Renal cortex interstitium (tissue), 11 donors: ENCODE data around the gene FYB1. TPM values are rescaled to one million over a fixed set of nuclear protein-coding genes. Genes with fewer than 3 reads are reported as not detected.
"Not testable (repeated sequence)": the region's sequence is repeated elsewhere in the genome, so short reads cannot be mapped to it uniquely, and the experiment has no call there.

ENCODE experiments used
- DNase-seq, 11 donors: peaks; one replicate each; pipeline ENCODE4 v3.0.0-alpha.2; 2013; ENCODE audit warnings: low read depth in 9 of 11, low spot score in 4 of 11; ENCODE audit errors: extremely low read depth in 1 of 11
- polyA plus RNA-seq, 3 donors: library from polyadenylated mRNA; unstranded; fragments of 120-200 nt; gene quantifications; one replicate each; pipeline ENCODE4 v1.2.1, GENCODE V29; 2013; ENCODE audit not compliant: insufficient read length in 3 of 3

The FYB1 gene
- polyA plus RNA-seq, 3 donors = 3.9 to 4.4 (median 4.4) TPM

DNA sequence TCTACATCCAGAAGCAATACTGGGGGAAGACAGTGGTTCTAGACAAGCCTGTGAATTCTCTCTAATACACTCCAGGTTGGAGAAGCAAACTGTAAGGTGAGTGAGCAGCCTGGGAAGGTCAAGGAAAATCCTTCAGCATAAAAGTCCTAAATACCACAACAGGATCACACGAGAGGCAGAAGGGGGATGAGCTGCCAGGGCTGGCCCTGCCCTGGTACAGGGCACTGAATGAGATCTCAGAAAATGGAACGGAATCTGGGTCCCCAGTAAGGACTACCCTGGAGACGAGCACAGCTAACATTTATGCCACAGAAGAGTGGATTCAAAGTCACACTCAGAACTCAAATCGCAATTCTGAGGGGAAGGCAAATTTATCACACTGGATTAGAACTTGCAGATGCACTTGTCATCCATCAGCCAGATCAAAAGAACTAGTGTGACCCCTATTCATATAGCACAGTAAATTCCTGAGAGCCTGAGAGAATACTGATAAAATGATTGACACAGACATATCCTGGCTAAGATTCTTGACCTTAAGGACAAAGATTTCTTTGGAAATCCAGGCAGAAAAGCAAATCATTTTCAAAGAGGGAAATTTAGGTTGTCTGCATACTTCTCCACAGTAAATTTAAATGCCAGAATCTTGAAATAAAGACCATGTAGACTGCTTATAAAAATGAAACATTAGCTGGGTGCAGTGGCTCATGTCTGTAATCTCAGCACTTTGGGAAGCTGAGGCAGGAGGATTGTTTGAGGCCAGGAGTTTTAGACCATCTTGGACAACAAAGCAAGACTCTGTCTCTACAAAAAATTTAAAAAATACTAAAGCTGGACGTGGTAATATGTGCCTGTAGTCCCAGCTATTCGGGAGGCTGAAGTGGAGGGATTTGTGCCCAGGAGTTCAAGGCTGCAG, 25.6 kb downstream of the FYB1 start:
- DNase-seq = no peak

DNA sequence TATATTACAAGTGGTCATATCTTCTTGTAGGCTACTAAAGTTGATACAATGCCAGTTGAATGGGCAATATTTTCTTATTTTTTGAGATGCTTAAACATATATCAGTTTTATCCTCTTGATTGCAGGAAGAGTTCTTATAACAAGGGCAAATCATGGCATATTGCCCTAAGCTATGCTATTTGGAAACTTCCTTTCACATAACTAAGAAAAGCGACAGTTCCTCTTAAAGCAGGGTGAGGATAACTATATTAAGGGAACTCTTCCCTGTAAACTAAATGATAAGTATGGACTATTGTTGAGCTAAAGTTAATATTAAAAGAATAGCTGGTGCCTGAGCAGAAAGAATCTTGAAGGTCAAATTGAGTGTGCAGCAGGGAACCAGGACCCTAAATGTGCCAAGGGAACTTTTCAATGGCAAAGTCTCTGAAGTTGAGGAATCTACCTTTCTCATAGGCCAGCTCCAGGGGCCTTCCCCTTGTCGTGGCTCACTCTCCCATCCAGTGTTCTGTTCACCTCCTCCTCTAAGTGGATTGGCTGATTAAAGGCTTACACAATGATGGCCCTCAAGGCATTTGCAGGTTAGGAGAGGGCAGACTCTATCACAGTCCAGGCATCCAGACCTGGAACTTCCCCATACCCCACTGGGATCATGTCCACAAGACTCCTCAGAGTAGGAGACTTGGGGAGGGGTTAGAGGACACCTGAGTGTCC, 26.8 kb downstream of the FYB1 start:
- DNase-seq = no peak

DNA sequence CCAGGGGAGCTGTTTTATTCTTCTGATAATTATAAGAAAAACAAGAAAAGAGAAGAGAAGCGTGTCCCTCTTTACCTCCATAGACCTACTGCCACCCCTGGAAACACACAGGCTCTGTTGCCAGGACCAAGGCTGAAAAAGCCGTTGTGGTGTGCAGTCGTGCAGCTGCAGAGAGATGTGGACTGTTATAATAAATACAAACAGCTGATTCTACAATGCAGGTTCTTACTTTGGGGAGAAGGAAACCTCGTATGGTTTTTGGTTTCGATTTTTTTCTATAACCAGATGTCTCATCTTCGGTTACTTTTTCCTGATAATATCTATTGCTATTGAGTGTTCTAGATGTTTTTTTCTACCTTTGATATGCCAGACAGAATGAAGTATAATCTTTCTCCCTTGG, 28.1 kb downstream of the FYB1 start:
- no peak for DNase-seq

DNA sequence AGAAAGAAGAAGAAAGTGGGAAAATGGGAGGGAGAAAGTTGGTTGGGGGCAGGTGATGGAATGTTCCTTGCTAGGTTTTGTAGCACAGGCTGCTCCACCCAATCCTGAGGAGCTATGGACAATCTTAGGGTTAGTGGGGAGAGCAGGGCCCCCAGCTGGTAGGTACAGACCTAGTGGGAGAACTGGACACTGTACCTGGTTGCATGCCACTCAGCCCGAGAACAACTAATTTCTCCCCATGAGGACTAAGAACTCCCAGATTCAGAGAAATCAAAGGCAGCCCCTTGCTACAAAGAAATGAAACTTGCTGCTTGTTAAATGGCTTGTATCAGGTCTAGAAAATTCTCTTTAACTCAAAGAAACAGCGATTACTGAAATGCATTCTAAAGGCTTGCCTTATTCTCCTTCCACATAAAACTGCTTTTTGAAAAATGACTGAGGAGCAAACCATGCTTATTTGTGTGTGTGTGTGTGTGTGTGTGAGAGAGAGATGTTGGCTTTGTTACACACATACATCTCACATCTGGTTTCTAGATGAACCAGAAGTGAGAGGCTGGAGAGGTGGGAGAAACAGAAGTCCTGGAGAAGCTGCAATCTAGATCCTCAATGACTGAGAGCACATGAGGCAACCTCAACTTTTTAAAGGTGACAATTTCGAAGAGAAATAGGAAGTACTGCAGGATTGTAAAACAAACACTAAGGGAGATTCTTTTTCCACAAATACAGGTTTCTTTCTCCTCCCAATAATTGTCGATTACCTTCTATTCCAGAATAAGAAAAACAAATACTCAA, 28.9 kb downstream of the FYB1 start:
- DNase-seq = no peak

DNA sequence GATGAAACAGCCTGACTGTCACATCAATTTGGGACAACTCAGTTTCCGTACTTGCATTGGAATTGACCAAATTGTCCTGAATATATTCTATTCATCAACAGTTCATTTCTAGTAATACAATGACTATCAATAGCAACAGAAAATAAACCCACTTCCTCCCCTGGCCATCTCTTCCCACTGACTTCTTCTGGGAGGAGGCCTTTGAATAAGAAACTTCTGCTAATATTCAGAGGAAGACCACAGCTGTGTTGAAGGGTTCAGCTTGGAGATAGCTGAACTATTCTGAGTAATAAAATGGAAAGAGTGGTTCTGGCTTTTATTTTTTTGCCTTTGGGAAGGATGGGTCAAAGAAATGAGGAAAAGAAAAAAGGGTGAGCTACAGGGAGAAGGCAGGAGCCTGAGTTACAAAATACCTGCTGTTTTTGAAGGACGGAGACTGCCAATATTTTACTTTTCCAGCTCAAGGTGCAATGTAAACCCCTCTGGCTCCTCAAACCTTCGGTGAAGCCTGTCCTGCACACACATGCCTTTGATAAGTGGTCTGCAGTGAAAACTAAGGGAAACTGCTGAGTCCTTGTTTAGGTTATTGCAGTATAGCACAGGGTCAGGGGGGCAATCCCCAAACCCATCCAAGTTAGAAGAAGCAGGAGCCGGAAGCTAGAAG, 29.9 kb downstream of the FYB1 start:
- DNase-seq = no peak

DNA sequence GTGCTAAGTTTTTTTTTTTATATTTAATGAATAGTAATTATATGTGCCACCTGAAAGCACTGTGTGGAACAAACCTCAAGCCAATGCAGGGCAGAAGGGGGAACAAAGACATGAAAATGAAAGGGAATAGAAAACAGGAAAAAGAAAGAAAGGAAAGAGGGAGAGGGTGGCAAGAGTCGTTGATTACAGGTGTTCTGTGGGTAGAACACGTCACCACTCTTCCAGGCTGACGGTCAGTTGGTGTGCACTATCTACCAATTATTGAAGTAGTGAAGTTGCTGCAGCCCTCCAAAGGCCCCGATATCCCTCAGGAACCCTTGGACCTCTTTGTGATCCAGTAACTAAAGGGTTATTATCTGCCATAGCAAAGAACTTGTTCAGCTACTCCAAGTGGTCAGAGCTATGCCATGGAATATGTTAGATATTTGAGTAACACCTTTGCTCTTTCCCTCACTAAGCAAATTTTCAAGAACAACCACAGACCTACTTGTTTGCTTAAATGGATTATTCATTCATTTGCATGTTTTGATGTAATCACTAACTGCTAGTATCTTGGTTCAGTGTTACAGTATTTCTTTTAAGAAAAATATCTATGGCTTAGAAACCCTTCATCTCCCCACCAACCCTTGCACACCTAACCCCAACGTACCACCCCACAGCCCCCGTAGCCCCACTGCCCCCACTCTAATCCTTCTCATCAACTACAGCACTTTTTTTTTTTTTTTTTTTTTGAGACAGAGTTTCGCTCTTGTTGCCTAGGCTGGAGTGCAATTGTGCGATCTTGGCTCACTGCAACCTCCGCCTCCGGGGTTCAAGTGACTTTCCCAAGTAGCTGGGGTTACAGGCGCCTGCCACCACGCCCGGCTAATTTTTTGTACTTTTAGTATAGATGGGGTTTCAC, 31.3 kb downstream of the FYB1 start:
- DNase-seq = no peak

DNA sequence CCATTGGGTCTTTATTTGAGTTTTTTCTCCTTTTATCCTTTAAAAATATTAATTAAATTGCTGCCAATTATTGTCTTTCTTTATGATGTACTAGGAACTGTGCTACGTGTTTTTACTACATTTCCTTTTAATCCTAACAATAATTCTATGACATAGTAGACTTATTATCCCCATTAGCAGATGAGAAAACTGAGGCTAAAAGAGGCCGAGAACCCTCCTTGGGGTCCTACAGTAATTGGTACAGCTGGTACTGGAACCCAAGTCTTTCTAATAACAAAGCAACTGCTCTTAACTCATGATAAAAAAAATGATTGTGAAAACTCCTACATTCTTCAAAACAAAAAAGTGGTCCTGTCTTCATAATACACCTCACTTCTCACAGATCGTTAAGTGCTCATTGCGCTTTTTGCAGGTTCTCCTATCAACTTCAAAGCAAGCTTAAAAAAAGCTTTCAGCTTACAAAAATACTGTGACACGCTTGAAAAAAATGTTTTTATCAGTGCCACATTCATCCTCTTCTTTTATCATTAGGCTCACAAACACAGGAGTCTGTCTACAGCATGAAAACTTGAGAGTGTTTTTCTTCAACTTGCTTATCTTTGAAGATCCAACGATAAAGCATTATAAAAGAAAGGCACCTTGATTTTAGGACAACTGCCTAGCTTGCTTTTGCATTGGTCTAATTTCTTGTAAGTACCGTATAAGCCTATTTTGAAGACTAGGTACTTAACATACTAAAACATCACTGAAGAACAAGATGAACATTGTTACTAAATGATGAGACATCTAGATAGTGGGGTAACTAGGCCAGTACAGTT, 32.4 kb downstream of the FYB1 start:
- DNase-seq = no peak

DNA sequence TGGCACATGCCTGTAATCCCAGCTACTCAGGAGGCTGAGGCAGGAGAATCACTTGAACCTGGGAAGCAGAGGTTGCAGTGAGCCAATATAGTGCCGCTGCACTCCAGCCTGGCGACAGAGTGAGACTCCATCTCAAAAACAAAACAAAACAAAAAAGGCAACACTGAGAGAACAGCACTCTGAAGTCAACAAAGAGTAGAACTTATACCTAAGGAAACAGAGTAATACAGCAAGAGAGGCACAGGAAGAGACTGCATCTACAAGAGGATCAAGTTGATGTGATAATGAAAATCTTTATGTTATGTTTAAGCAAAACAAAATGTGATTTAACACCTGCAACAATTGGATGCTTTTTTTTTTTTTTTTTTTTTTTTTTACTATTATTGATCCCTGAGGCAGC, 33.1 kb downstream of the FYB1 start:
- DNase-seq = no peak

DNA sequence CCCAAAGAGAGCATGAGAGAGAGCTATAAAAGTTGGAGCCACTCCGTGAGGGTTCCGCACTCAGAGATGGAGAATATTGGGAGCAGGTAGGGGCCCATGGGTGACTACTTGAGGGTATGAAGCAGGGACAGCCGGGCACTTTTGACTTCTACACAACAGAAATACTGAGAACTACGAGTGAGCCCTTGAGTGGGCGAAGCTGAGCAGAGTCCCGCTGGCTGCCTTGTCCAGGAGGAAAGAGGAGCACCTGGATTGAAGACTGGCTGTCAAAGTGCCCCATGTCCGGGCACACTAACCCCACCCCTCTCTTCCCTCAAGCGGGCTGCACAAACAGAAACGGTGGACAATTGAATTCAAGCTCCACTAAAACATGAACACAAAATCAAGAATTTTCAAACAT, 33.6 kb downstream of the FYB1 start:
- no peak for DNase-seq

DNA sequence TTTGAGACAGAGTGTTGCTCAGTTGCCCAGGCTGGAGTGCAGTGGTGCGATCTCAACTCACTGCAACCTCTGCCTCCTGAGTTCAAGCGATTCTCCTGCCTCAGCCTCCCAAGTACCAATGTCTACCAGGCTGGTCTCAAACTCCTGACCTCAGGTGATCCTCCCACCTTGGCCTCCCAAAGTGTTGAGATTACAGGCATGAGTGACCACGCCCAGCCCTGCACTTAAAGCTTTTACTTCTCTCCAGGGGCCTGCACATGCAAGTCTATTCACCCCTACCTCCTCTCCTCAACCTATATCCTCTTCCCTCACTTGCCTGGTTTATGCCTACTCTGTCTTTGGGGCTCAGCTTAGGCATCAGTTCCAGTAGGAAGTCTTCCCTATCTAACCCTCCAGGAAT, 39.8 kb downstream of the FYB1 start:
- DNase-seq = not testable (repeated sequence)

DNA sequence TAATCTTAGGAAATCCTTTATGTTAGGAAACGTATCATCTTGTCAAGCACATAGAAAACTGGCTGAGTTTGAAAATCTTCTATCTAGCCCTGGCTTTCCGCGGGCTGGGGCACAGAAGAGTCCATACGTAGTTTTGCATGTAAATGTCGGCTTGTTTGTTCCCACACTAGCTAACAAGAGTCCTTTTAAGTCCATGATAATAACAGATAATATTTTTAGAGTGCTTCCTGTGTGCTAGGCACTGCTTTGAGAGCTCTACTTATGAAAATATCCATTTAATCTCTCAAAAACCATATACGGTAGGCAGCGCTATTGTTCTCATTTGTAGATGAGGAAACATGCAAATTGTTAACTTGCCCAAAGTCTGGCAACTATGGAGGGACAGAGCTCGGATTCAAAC, 40.5 kb downstream of the FYB1 start:
- DNase-seq = no peak

DNA sequence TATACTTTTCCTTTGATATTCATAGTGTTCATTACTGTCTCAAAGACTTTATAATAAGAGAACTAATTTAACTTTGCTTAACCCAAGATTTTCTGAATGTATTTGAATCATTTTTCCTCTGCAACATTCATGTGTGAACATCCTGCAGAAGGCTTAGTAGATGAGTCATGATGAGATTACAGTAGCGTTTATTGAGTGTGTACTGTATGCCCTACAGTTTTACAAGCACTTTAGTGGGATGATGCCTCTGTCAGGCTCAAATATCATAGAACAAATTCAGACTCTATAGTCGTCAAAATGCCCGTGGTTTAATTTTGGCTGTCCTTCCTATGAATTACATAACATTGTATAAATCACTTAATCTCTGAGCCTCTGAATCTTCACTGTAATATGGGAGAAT, 41.2 kb downstream of the FYB1 start:
- DNase-seq = no peak

DNA sequence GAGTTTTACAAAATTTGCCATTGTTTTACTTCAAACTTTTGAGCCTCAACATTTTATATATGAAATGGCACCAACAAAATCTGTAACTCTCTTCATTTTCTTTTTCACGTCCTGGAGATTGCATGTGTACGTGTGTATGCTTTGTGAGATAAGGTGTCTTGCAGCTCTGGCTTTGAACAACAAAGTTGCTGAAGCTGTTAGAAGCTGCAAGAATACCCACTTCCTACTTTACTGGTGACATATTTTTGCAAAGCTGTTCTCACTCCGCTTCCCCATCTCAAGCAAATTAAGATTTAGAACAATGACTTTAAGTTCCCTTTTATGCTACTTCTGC, 41.8 kb downstream of the FYB1 start:
- no peak for DNase-seq

DNA sequence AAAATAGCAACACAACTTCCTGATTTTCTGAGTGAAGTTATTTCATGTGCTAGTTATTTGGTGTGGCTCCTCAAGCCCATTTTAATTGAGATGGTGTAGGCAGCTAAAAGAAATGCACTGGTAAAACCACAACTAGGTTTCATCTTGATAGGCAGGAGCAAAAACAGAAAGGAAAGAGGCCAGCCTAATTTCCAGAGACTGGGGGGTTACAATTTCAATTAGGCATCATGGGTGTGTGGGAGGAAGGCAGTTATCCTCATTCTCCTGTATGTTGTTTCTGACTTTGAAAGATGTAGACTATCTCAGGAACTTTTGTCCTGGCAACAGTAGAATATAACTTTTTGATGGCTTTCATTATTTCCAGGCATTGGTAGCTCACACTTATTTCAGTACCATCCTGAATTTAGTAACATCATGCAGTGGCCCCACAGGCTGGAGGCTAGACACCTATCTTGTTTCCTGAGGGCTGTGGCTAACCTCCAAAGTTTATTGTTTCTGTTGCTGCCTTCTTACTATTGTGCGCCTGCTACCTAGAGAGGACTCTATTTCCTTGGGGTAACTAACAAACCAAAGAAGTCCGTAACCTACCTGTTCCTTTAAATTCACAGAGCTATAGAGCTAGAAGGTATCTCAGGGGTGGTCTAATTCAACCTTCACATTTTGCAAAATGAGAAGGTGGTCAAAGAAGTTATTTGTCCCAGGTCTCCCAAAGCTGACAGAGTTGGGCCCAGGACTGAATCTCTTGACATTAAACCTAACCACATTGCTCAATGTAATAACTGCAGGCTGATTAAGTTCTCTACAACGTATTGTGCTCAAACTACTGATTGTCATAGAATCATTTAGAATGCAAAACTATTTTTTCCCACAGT, 42.4 kb downstream of the FYB1 start:
- no peak for DNase-seq

DNA sequence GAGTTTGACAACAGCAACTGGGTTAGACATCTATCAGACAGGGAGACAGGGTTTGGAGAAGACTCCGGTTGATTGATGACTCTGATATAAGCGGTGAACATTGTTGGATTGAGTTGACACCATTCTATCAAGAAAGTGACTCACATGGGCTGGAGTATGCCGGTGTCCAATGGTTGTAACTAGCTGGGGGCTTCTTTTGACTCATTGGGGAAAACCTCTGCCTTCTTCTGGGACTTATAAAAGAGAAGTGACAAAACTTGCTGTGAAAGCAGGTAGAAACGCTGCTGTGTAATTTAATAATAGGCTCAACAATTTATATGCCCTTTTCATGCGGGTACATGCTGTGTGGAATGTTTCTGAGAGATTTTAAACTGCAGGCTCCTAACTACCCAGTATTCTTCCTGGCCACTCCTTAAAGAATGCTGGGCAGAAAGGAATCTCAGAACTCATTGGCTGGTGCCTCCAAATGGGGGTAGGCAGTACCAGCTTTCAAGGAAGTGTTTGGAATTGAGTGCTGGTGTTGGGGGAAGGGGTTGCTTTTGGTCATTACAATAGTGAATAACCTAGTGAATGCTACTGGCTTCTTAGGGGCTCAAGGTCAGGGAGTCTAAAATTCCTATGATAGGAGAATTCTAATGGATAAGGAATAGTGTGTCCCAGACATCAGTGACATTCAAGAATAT, 43.9 kb downstream of the FYB1 start:
- DNase-seq = no peak

DNA sequence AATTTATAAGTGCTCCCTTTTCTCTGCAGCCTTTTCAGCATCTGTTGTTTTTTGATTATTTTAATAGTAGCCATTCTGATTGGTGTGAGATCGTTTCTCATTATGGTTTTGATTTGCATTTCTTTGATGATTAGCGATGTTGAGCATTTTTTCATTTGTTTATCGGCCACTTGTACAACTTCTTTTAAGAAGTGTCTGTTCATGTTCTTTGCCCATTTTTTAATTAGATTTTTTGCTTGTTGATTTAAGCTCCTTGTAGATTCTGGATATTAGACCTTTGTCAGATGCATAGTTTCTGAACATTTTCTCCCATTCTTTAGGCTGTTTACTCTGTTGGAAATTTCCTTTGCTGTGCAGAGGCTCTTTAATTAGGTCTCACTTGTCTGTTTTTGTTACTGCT, 46.3 kb downstream of the FYB1 start:
- DNase-seq = no peak
